ENCODE data around the gene RUBCN. TPM values are rescaled to one million over a fixed set of nuclear protein-coding genes. Genes with fewer than 3 reads are reported as not detected.

RUBCN gene
- total RNA-seq, 1 donor from 2014 or later: 31.7 TPM

GRCh38 chr3:197758512-197758911 lies 21.8 kb upstream of the RUBCN start:
- Mint-ChIP-seq H3K27ac (ENCODE audit: unreplicated experiment) (no peak overlapping the region), H3K9me3 (no peaks in the 10 kb centered on the region), H3K27me3 (ENCODE audit: low read depth) (no peaks in the 10 kb centered on the region), H3K4me3 (no peak overlapping the region), H3K36me3 (ENCODE audit: low read depth) (peaks cover 3% of the 10 kb centered on the region), H3K4me1 (peaks cover 5% of the 10 kb centered on the region)
- no peak for DNase-seq (ENCODE audit: low read depth, low spot score)
- TF ChIP-seq CTCF (conservative IDR thresholded peaks at IDR 0.05): no peak

GRCh38 chr3:197756704-197757103 lies 20.0 kb upstream of the RUBCN start:
- DNase-seq (ENCODE audit: low read depth, low spot score): no peak
- no peak overlapping the region for H3K27ac Mint-ChIP-seq (ENCODE audit: unreplicated experiment)
- TF ChIP-seq CTCF (conservative IDR thresholded peaks at IDR 0.05): no peak
- H3K27me3 Mint-ChIP-seq (ENCODE audit: low read depth): no peaks in the 10 kb centered on the region
- H3K36me3 Mint-ChIP-seq (ENCODE audit: low read depth): peaks cover 3% of the 10 kb centered on the region
- H3K9me3 Mint-ChIP-seq: no peaks in the 10 kb centered on the region
- peaks cover 17% of the 10 kb centered on the region for H3K4me1 Mint-ChIP-seq
- no peak overlapping the region for H3K4me3 Mint-ChIP-seq

- peaks cover 39% of the 10 kb centered on the region for H3K4me1 Mint-ChIP-seq
- H3K27ac Mint-ChIP-seq (ENCODE audit: unreplicated experiment): no peak overlapping the region
- peaks cover 3% of the 10 kb centered on the region for H3K36me3 Mint-ChIP-seq (ENCODE audit: low read depth)
- H3K4me3 Mint-ChIP-seq: peak overlapping the region; percentile 84
- no peak for DNase-seq (ENCODE audit: low read depth, low spot score)
- no peaks in the 10 kb centered on the region for H3K27me3 Mint-ChIP-seq (ENCODE audit: low read depth)
- TF ChIP-seq CTCF (conservative IDR thresholded peaks at IDR 0.05): peak; percentile 44
- no peaks in the 10 kb centered on the region for H3K9me3 Mint-ChIP-seq
These were observed 16.6 kb upstream of the RUBCN start for GRCh38 chr3:197753263-197753662.

- Mint-ChIP-seq H3K36me3 (ENCODE audit: low read depth) (peaks cover 3% of the 10 kb centered on the region), H3K27ac (ENCODE audit: unreplicated experiment) (no peak overlapping the region), H3K4me3 (peak overlapping the region; percentile 88), H3K9me3 (no peaks in the 10 kb centered on the region), H3K4me1 (peaks cover 40% of the 10 kb centered on the region), H3K27me3 (ENCODE audit: low read depth) (no peaks in the 10 kb centered on the region)
- no peak for DNase-seq (ENCODE audit: low read depth, low spot score)
- TF ChIP-seq CTCF (conservative IDR thresholded peaks at IDR 0.05): no peak
These were observed 15.4 kb upstream of the RUBCN start for GRCh38 chr3:197752107-197752506.

GRCh38 chr3:197750858-197751737 lies 14.4 kb upstream of the RUBCN start:
- H3K27me3 Mint-ChIP-seq (ENCODE audit: low read depth): no peaks in the 10 kb centered on the region
- H3K4me3 Mint-ChIP-seq: peak overlapping the region; percentile 92
- H3K36me3 Mint-ChIP-seq (ENCODE audit: low read depth): no peaks in the 10 kb centered on the region
- no peak for TF ChIP-seq CTCF (conservative IDR thresholded peaks at IDR 0.05)
- peak overlapping the region; percentile 25 for H3K27ac Mint-ChIP-seq (ENCODE audit: unreplicated experiment)
- no peaks in the 10 kb centered on the region for H3K9me3 Mint-ChIP-seq
- DNase-seq (ENCODE audit: low read depth, low spot score): peak; percentile 5
- peaks cover 43% of the 10 kb centered on the region for H3K4me1 Mint-ChIP-seq
